CD14-positive monocyte (primary cell): ENCODE measurements around the gene ITK. TPM values are rescaled to one million over a fixed set of nuclear protein-coding genes. Genes with fewer than 3 reads are reported as not detected.

ENCODE experiments used
- DNase-seq, 3 donors: peaks; one replicate each; pipeline ENCODE4 v3.0.0-alpha.2; 2011 to 2022
- H2AFZ ChIP-seq: 2 replicates; pipeline ENCODE4 v1.6.0; 2012; ENCODE audit warnings: mild to moderate bottlenecking, low read depth, low read length, inconsistent platforms; ENCODE audit not compliant: insufficient read depth, poor library complexity, severe bottlenecking
- H3K27ac ChIP-seq, 2 donors: 1 replicate in 1 of 2; 2 replicates in 1 of 2; pipeline ENCODE4 v1.5.1; 2012 to 2013; ENCODE audit warnings: low read length in 2 of 2, control low read depth in 1 of 2, inconsistent platforms in 1 of 2, low read depth in 1 of 2, mild to moderate bottlenecking in 1 of 2
- H3K27me3 ChIP-seq, 2 donors: one replicate each; pipeline versions ENCODE4 v1.6.0 to v1.6.1; 2011 to 2013; ENCODE audit warnings: low read length in 2 of 2; ENCODE audit not compliant: control insufficient read depth in 2 of 2, insufficient read depth in 2 of 2
- H3K36me3 ChIP-seq, 2 donors: replicated peaks in 1 of 2; 1 replicate in 1 of 2; 2 replicates in 1 of 2; pipeline versions ENCODE4 v1.5.1 to v1.6.1; 2012 to 2013; ENCODE audit warnings: low read length in 2 of 2, control low read depth in 1 of 2, inconsistent platforms in 1 of 2, mild to moderate bottlenecking in 1 of 2; ENCODE audit not compliant: insufficient read depth in 2 of 2, control insufficient read depth in 1 of 2
- H3K4me1 ChIP-seq, 2 donors: 1 replicate in 1 of 2; 2 replicates in 1 of 2; pipeline versions ENCODE4 v1.5.1 to v1.6.1; 2012 to 2013; ENCODE audit warnings: low read length in 2 of 2, control low read depth in 1 of 2, inconsistent platforms in 1 of 2, mild to moderate bottlenecking in 1 of 2, moderate library complexity in 1 of 2; ENCODE audit not compliant: insufficient read depth in 2 of 2, control insufficient read depth in 1 of 2
- H3K4me2 ChIP-seq: replicated peaks from 2 replicates; pipeline ENCODE3; 2012; ENCODE audit warnings: low read length, moderate library complexity, mild to moderate bottlenecking; ENCODE audit not compliant: poor library complexity, severe bottlenecking; ENCODE audit errors: extremely low read depth
- H3K4me3 ChIP-seq, 3 experiments: fragments of 200-600 bp in 1 of 3; sonication (generic) in 1 of 3; replicated peaks in 1 of 3; 1 replicate in 2 of 3; 2 replicates in 1 of 3; pipeline ENCODE4 v1.5.1; 2011 to 2013; ENCODE audit warnings: low read length in 3 of 3, mild to moderate bottlenecking in 3 of 3, control low read depth in 2 of 3, low read depth in 2 of 3, inconsistent platforms in 1 of 3, moderate library complexity in 1 of 3
- H3K79me2 ChIP-seq: 2 replicates; pipeline ENCODE4 v1.6.0; 2012; ENCODE audit warnings: mild to moderate bottlenecking, control low read depth, inconsistent platforms, low read length, moderate library complexity; ENCODE audit not compliant: insufficient read depth
- H3K9ac ChIP-seq: 2 replicates; pipeline ENCODE4 v1.6.0; 2017; ENCODE audit warnings: low read length, mild to moderate bottlenecking; ENCODE audit not compliant: insufficient read depth, poor library complexity, severe bottlenecking
- H3K9me3 ChIP-seq, 2 donors: replicated peaks in 1 of 2; 1 replicate in 1 of 2; 2 replicates in 1 of 2; pipeline versions ENCODE4 v1.5.1 to v1.6.1; 2012 to 2013; ENCODE audit warnings: low read length in 2 of 2, control low read depth in 1 of 2; ENCODE audit not compliant: control insufficient read depth in 1 of 2, insufficient read depth in 1 of 2
- H4K20me1 ChIP-seq: 2 replicates; pipeline ENCODE4 v1.6.0; 2012; ENCODE audit warnings: mild to moderate bottlenecking, low read length, control low read depth, moderate library complexity; ENCODE audit not compliant: insufficient read depth
- H3K27ac Mint-ChIP-seq, 7 donors: one replicate each; pipeline ENCODE4 v1.8.0; 2020; ENCODE audit warnings: mild to moderate bottlenecking in 7 of 7, mixed read lengths in 7 of 7, moderate library complexity in 6 of 7, inconsistent platforms in 2 of 7
- H3K27me3 Mint-ChIP-seq, 3 donors: one replicate each; pipeline ENCODE4 v1.8.0; 2021 to 2022; ENCODE audit warnings: low read depth in 3 of 3, mild to moderate bottlenecking in 3 of 3, mixed read lengths in 3 of 3, moderate library complexity in 3 of 3, inconsistent platforms in 1 of 3
- H3K36me3 Mint-ChIP-seq, 2 donors: one replicate each; pipeline ENCODE4 v1.8.0; 2020; ENCODE audit warnings: mixed read lengths in 2 of 2, inconsistent platforms in 1 of 2, mild to moderate bottlenecking in 1 of 2
- H3K4me1 Mint-ChIP-seq: one replicate; pipeline ENCODE4 v1.8.0; 2020; ENCODE audit warnings: mild to moderate bottlenecking, mixed read lengths
- H3K4me3 Mint-ChIP-seq, 2 donors: one replicate each; pipeline ENCODE4 v1.8.0; 2020; ENCODE audit warnings: mild to moderate bottlenecking in 2 of 2, mixed read lengths in 2 of 2, moderate library complexity in 1 of 2
- H3K9me3 Mint-ChIP-seq, 7 donors: one replicate each; pipeline ENCODE4 v1.8.0; 2020 to 2022; ENCODE audit warnings: mixed read lengths in 7 of 7, mild to moderate bottlenecking in 6 of 7, moderate library complexity in 6 of 7, inconsistent platforms in 2 of 7
- CTCF ChIP-seq: fragments of 200-600 bp; IDR thresholded peaks from one replicate; pipeline ENCODE4 v1.8.0; 2022; ENCODE audit warnings: antibody characterized with exemption, mild to moderate bottlenecking
- WGBS: methylation state at CpG from one replicate; pipeline ENCODE4 v1.1.5; 2013; ENCODE audit warnings: missing lambda C conversion rate; ENCODE audit not compliant: insufficient coverage; 5-methylcytosine and 5-hydroxymethylcytosine counted together
- intact Hi-C, 2 donors: fragments of 100-400 bp; cut with micrococcal nuclease; formaldehyde crosslinking; loops; one replicate each; pipeline versions ENCODE4 v1.15.0 to v1.15.1; 2023
- polyA plus RNA-seq, 3 donors: library from polyadenylated mRNA; depleted of rRNA in 1 of 3; unstranded in 2 of 3; stranded (reverse) in 1 of 3; fragments of 300-500 nt in 2 of 3; fragments of >200 nt in 1 of 3; fragmentation: Illumina TruSeq in 2 of 3; gene quantifications; 1 replicate in 2 of 3; 2 replicates in 1 of 3; pipeline ENCODE4 v1.2.3, GENCODE V29; 2012 to 2021

The ITK gene
- polyA plus RNA-seq, 3 donors: 0.03 to 0.60 (median 0.39) TPM

- peak overlapping the region in 1 of 7 donors; percentile 60 for H3K27ac Mint-ChIP-seq
- peaks cover 0 to 4% (median 0%) of the 10 kb centered on the region in 7 donors for H3K9me3 Mint-ChIP-seq
- WGBS: 0% methylated on average over 1 of the region's 4 CpGs
Observed at GRCh38 chr5:157252711-157253465, 72.2 kb downstream of the ITK start.

GRCh38 chr5:157253547-157253946, 72.9 kb downstream of the ITK start:
- Histone ChIP-seq H2AFZ (no peak overlapping the region), H3K27me3 (no peaks in the 10 kb centered on the region), H3K36me3 (no peaks in the 10 kb centered on the region), H3K79me2 (no peaks in the 10 kb centered on the region), H3K9me3 (no peaks in the 10 kb centered on the region), H3K4me3 (no peak overlapping the region), H4K20me1 (no peaks in the 10 kb centered on the region), H3K9ac (no peak overlapping the region), H3K4me1 (peaks cover 13 to 26% of the 10 kb centered on the region in 2 donors), H3K4me2 (no peak overlapping the region), H3K27ac (no peak overlapping the region)
- Mint-ChIP-seq H3K27me3 (peaks cover 0 to 1% (median 0%) of the 10 kb centered on the region in 3 donors), H3K36me3 (no peaks in the 10 kb centered on the region), H3K9me3 (peaks cover 0 to 4% (median 0%) of the 10 kb centered on the region in 7 donors), H3K4me1 (peaks cover 23% of the 10 kb centered on the region), H3K4me3 (no peak overlapping the region), H3K27ac (peak overlapping the region in 1 of 7 donors; percentile 21)
- peak; percentile 40 to 69 (median 59) for DNase-seq
- WGBS: 17% methylated on average over 1 of the region's 2 CpGs
- TF ChIP-seq CTCF: peak; percentile 99
- intact Hi-C loops: loop anchor here (2.0 to 10.0 kb wide), 3 partner anchors 59 to 109 kb away; partner anchors contain the start of gene MED7 (in 1 of the 2)

More at GRCh38 chr5:157252711-157253465, 72.2 kb downstream of the ITK start:
- Histone ChIP-seq H2AFZ (peak overlapping the region; percentile 55), H3K27me3 (no peaks in the 10 kb centered on the region), H3K79me2 (no peaks in the 10 kb centered on the region), H4K20me1 (no peaks in the 10 kb centered on the region), H3K9ac (no peak overlapping the region), H3K9me3 (no peaks in the 10 kb centered on the region), H3K4me3 (no peak overlapping the region), H3K4me1 (peaks cover 16 to 30% of the 10 kb centered on the region in 2 donors), H3K4me2 (no peak overlapping the region), H3K27ac (no peak overlapping the region), H3K36me3 (no peaks in the 10 kb centered on the region)
- Mint-ChIP-seq H3K27me3 (peaks cover 0 to 1% (median 0%) of the 10 kb centered on the region in 3 donors), H3K36me3 (no peaks in the 10 kb centered on the region), H3K4me1 (peaks cover 26% of the 10 kb centered on the region), H3K4me3 (no peak overlapping the region)
- DNase-seq: no peak
- no peak for TF ChIP-seq CTCF
- intact Hi-C loops: loop anchor here (2.0 to 10.0 kb wide), 3 partner anchors 59 to 108 kb away; partner anchors contain the start of gene MED7 (in 1 of the 2)
